Panc1 (cell line): Measurements from ENCODE around the gene SPIB. TPM values are rescaled to one million over a fixed set of nuclear protein-coding genes. Genes with fewer than 3 reads are reported as not detected.

Experiments used
- ATAC-seq: fragments of 200-7000 bp; cut with Tn5 transposase; 2 replicates; pipeline ENCODE4 v1.9.1; 2020; ENCODE audit warnings: mild to moderate bottlenecking, moderate library complexity
- BruUV-seq: library from RNA; stranded (reverse); fragments of 400-500 nt; replicated peaks from 2 replicates; lab custom pipeline; 2021; lab: Mats Ljungman, UMichigan
- CTCF ChIA-PET: fragments of 300-600 bp; sonication (Branson Sonifier 250); formaldehyde crosslinking; loops from one replicate; lab custom pipeline; 2022; ENCODE audit warnings: antibody characterized with exemption; lab: Charles Lee
- POLR2A ChIA-PET: fragments of 300-600 bp; sonication (Branson Sonifier 250); formaldehyde crosslinking; loops from one replicate; lab custom pipeline; 2022; ENCODE audit warnings: antibody characterized with exemption; lab: Charles Lee
- DNase-seq: peaks from one replicate; pipeline ENCODE4 v3.0.0-alpha.2; 2010; ENCODE audit warnings: low read depth, low spot score
- H3K27ac ChIP-seq: 2 replicates; pipeline ENCODE4 v1.5.1; 2011; ENCODE audit warnings: mild to moderate bottlenecking, low read length, inconsistent platforms
- H3K27me3 ChIP-seq: fragments of 200-500 bp; sonication (Bioruptor generic); 2 replicates; pipeline ENCODE4 v1.6.0; 2014; ENCODE audit warnings: low read length, inconsistent platforms; ENCODE audit not compliant: control insufficient read depth, insufficient read depth
- H3K36me3 ChIP-seq: fragments of 200-500 bp; sonication (Bioruptor generic); 2 replicates; pipeline ENCODE4 v1.5.1; 2014; ENCODE audit warnings: inconsistent platforms, mild to moderate bottlenecking, low read length, moderate library complexity; ENCODE audit not compliant: control insufficient read depth, insufficient read depth
- H3K4me1 ChIP-seq: 2 replicates; pipeline ENCODE4 v1.5.1; 2011; ENCODE audit warnings: inconsistent platforms, mild to moderate bottlenecking, low read length, moderate library complexity; ENCODE audit not compliant: control insufficient read depth, insufficient read depth
- H3K4me3 ChIP-seq, 2 experiments: 2 replicates each; pipeline ENCODE4 v1.5.1; 2011 to 2012; ENCODE audit warnings: low read depth in 2 of 2, low read length in 2 of 2, mild to moderate bottlenecking in 2 of 2, inconsistent platforms in 1 of 2, moderate library complexity in 1 of 2
- H3K9me3 ChIP-seq: fragments of 200-500 bp; sonication (Bioruptor generic); 2 replicates; pipeline ENCODE4 v1.5.1; 2014; ENCODE audit warnings: low read depth, mild to moderate bottlenecking, inconsistent platforms, low read length, moderate library complexity; ENCODE audit not compliant: control insufficient read depth, insufficient read depth
- POLR2AphosphoS5 ChIP-seq: IDR thresholded peaks from 2 replicates; pipeline ENCODE4 v1.6.1; 2012; ENCODE audit warnings: mild to moderate bottlenecking, low read depth, low read length, moderate library complexity
- SIN3A ChIP-seq: IDR thresholded peaks from 2 replicates; pipeline ENCODE4 v1.6.1; 2012; ENCODE audit warnings: low read depth, mild to moderate bottlenecking, low read length, moderate library complexity, borderline replicate concordance; ENCODE audit not compliant: insufficient read depth
- TCF7L2 ChIP-seq: IDR thresholded peaks from 2 replicates; pipeline ENCODE4 v1.6.1; 2011; ENCODE audit warnings: mild to moderate bottlenecking, low read depth, low read length, inconsistent platforms
- in situ Hi-C: cut with HindIII; loops from 2 replicates; pipeline ENCODE4 v1.10.0; 2016; ENCODE audit warnings: low sequenced_read_pairs, low pct_unique_long_range_greater_than_20kb
- intact Hi-C: fragments of 100-400 bp; cut with micrococcal nuclease; formaldehyde crosslinking; loops from one replicate; pipeline ENCODE4 v1.10.0; 2022; ENCODE audit not compliant: unreplicated experiment
- total RNA-seq: library from RNA; stranded (reverse); gene quantifications from one replicate; pipeline ENCODE4 v1.2.1, GENCODE V29; 2021; ENCODE audit not compliant: unreplicated experiment
- TF ChIP-seq, protein P1 (sequence below), 2 experiments: IDR thresholded peaks; 2 replicates each; pipeline ENCODE4 v1.6.1; 2011 to 2012; ENCODE audit warnings: low read depth in 2 of 2, control low read depth in 1 of 2, low read length in 1 of 2, mild to moderate bottlenecking in 1 of 2, moderate library complexity in 1 of 2; ENCODE audit not compliant: insufficient read depth in 1 of 2
- TF ChIP-seq, protein P2 (sequence below): fragments of 450-650 bp; IDR thresholded peaks from 2 replicates; pipeline ENCODE4 v1.5.1; 2017; ENCODE audit warnings: mild to moderate bottlenecking

The SPIB gene
- total RNA-seq, 1 experiment from 2014 or later, result not detected

DNA sequence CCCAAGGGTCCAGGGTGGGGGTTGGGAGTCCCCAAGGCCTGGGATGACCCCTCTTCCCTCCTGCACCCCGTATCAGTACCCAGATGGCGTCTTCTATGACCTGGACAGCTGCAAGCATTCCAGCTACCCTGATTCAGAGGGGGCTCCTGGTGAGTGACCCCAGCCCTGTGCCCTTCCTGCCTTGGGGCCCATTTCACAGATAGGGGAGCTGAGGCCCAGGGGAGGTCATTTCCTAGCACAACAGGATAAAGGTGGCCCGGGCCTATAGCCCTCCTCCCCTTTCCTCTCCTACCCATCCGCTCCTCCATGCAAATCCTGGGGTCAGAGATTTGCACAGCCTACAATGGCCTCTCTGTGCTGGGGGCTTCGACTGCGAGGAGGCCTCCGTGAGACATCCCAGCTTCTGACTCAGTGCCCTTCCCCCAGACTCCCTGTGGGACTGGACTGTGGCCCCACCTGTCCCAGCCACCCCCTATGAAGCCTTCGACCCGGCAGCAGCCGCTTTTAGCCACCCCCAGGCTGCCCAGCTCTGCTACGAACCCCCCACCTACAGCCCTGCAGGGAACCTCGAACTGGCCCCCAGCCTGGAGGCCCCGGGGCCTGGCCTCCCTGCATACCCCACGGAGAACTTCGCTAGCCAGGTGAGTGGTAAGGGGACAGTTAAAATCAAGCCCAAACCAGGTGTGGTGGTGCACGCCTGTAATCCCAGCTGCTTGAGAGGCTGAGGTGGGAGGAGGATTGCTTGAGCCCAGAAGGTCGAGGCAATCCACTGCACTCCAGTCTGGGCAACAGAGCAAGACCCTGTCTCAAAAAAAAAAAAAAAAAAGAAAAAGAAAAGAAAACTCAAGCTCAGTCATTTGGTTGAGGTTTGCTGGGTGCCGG is 3.9 kb downstream of the SPIB start:
- no peak for TF ChIP-seq TCF7L2
- TF ChIP-seq SIN3A, result no peak
- TF ChIP-seq, protein P1, sequence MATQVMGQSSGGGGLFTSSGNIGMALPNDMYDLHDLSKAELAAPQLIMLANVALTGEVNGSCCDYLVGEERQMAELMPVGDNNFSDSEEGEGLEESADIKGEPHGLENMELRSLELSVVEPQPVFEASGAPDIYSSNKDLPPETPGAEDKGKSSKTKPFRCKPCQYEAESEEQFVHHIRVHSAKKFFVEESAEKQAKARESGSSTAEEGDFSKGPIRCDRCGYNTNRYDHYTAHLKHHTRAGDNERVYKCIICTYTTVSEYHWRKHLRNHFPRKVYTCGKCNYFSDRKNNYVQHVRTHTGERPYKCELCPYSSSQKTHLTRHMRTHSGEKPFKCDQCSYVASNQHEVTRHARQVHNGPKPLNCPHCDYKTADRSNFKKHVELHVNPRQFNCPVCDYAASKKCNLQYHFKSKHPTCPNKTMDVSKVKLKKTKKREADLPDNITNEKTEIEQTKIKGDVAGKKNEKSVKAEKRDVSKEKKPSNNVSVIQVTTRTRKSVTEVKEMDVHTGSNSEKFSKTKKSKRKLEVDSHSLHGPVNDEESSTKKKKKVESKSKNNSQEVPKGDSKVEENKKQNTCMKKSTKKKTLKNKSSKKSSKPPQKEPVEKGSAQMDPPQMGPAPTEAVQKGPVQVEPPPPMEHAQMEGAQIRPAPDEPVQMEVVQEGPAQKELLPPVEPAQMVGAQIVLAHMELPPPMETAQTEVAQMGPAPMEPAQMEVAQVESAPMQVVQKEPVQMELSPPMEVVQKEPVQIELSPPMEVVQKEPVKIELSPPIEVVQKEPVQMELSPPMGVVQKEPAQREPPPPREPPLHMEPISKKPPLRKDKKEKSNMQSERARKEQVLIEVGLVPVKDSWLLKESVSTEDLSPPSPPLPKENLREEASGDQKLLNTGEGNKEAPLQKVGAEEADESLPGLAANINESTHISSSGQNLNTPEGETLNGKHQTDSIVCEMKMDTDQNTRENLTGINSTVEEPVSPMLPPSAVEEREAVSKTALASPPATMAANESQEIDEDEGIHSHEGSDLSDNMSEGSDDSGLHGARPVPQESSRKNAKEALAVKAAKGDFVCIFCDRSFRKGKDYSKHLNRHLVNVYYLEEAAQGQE (IDR thresholded peaks at IDR 0.05; ENCODE audit: insufficient read depth in 1 of 2, low read depth in 2 of 2, low read length in 1 of 2), result no peak
- TF ChIP-seq, protein P2, sequence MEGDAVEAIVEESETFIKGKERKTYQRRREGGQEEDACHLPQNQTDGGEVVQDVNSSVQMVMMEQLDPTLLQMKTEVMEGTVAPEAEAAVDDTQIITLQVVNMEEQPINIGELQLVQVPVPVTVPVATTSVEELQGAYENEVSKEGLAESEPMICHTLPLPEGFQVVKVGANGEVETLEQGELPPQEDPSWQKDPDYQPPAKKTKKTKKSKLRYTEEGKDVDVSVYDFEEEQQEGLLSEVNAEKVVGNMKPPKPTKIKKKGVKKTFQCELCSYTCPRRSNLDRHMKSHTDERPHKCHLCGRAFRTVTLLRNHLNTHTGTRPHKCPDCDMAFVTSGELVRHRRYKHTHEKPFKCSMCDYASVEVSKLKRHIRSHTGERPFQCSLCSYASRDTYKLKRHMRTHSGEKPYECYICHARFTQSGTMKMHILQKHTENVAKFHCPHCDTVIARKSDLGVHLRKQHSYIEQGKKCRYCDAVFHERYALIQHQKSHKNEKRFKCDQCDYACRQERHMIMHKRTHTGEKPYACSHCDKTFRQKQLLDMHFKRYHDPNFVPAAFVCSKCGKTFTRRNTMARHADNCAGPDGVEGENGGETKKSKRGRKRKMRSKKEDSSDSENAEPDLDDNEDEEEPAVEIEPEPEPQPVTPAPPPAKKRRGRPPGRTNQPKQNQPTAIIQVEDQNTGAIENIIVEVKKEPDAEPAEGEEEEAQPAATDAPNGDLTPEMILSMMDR, result no peak
- no peak for TF ChIP-seq POLR2AphosphoS5
- CTCF ChIA-PET, result interaction anchor here (0.7 kb wide), 1 partner anchor 381 kb away, joined by 5 read pairs; no protein-coding TSS in a partner anchor

DNA sequence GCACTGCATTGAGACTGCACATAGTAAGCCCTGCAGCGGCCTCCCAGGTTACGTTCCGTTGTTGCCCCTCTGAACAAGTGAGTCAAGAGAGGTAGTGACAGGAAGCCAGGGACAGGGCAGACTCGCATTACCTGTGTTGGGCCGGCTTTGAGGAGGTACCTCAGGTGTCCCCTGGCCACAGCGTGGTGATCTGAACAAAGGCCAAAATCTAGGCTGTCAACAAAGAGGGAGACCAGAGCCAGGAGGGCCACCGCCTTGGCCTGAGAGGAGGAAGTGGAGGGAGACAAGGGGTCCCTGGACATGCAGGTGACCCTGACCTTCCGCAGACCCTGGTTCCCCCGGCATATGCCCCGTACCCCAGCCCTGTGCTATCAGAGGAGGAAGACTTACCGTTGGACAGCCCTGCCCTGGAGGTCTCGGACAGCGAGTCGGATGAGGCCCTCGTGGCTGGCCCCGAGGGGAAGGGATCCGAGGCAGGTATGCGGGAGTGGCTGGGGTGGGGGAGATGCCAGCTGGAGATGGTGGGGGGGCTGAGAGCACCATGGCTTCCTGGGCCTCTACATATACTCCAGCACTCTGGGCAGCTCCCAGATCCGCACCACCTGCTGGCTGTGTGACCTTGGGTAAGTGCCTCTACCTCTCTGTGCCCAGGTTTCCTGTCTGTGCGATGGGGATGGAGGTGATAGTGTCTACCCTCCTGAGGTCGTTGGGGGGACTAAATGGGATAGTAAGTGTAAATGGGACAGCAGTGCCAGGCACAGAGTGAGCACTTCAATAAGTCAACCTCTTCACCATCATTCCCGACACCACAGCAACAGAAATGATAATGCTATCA is 4.8 kb downstream of the SPIB start:
- intact Hi-C loops, result no loop called here
- no peak overlapping the region for H3K27ac ChIP-seq
- CTCF ChIA-PET, result interaction anchor here (0.7 kb wide), 1 partner anchor 382 kb away, joined by 5 read pairs; no protein-coding TSS in a partner anchor
- ATAC-seq (no peak), DNase-seq (no peak)
- POLR2A ChIA-PET, result no interaction called here
- no peaks in the 10 kb centered on the region for H3K36me3 ChIP-seq
- no peak overlapping the region for H3K4me3 ChIP-seq
- TF ChIP-seq, protein P1 (IDR thresholded peaks at IDR 0.05; ENCODE audit: insufficient read depth in 1 of 2, low read depth in 2 of 2, low read length in 1 of 2), result no peak
- TF ChIP-seq POLR2AphosphoS5 (no peak), TCF7L2 (no peak), SIN3A (no peak)
- TF ChIP-seq, protein P2, result no peak
- in situ Hi-C loops, result no loop called here
- no peaks in the 10 kb centered on the region for H3K4me1 ChIP-seq
- no peaks in the 10 kb centered on the region for H3K9me3 ChIP-seq
- no peaks in the 10 kb centered on the region for H3K27me3 ChIP-seq
- BruUV-seq, result no TSS peak

More for the DNA sequence above, 3.9 kb downstream of the SPIB start:
- Histone ChIP-seq H3K27ac (no peak overlapping the region), H3K4me1 (no peaks in the 10 kb centered on the region), H3K36me3 (no peaks in the 10 kb centered on the region), H3K27me3 (no peaks in the 10 kb centered on the region), H3K9me3 (no peaks in the 10 kb centered on the region), H3K4me3 (no peak overlapping the region)
- POLR2A ChIA-PET, result no interaction called here
- ATAC-seq, result no peak
- DNase-seq, result no peak
- intact Hi-C loops, result no loop called here
- no TSS peak for BruUV-seq
- in situ Hi-C loops, result no loop called here
